Measurements from ENCODE around the gene ETS1.

Gene ETS1

DNA sequence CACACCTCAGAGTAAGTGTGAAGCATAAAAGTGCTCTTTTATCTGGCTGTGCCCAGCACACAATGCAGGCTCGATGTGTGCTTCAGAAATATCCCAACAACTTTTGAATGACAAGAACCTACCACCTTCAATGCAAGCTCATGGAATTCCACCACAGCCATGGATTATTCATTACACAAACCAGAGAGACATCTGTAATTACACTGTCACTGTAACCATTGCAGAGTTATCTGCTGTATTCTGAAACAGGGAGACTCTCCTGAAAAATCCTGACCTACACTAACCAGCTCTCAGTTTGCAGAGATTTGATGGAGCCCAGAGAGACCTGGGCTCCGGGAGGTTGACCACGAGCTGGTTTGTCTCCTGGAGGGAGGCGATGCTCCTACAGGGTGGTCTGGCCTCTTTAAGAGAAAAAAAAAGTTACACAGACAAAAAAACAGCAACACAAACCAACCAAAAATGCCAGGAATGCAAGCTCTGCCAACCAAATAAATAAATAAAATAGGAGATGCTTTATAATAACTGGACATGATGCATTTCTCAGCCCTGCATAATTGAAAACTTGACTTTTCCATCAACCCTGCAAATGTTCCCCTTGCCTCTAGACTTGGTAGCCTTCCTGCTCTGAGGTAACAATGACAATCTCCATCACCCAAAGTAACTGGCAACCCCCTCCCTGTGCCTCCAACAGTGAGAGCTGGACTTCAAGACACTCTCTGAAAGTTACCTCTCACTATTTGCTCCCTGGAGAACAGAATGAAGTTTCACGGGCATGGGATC, 69.7 kb downstream of the ETS1 start:
- DNase-seq, result no peak

GRCh38 chr11:128516886-128517285, 70.5 kb downstream of the ETS1 start:
- DNase-seq, result no peak

DNA sequence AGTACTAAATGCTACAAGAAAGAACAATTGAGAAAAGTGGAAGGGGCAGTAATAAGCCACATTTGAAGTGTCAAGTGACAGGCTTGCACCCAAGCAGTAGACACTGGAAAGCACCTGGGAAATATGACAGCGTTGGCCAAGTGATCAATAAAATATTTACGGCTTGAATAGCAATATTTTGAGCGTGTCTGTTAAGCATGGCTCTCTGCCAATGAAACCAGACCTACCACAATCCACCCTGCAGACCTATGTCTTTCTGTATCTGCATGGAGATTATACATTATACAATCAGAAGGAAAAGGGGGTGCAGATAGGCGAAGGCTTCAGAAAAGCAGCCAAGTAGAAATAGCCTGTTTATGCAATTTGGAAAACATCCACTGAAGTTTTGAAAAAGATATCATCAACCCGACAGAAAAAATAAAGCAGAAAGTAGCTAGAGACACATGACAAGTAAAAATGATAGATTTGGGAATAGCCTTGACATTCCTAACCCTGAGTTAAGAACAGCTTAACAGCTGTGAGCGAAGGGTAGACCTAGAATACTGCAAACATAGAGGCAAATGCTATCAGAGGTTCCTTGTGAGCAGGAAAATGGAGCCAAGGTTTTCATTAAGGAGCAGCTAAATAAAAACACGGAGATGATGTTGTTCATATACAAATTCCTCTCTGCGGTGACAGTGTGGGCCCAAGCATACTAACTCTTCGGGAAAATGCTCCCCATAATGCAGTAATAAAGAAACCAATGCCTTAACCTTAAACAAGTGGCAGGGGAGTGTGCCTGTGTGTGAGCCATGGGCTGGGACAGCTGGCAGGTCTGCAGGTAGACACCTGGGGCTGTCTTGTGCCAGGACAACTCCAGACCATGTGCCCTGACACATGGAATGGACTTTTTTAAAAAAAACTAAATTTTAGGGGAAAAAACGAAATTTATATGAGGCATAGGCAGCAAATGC, 71.3 kb downstream of the ETS1 start:
- DNase-seq, result no peak

GRCh38 chr11:128515086-128515485, 72.3 kb downstream of the ETS1 start:
- no peak for DNase-seq

DNA sequence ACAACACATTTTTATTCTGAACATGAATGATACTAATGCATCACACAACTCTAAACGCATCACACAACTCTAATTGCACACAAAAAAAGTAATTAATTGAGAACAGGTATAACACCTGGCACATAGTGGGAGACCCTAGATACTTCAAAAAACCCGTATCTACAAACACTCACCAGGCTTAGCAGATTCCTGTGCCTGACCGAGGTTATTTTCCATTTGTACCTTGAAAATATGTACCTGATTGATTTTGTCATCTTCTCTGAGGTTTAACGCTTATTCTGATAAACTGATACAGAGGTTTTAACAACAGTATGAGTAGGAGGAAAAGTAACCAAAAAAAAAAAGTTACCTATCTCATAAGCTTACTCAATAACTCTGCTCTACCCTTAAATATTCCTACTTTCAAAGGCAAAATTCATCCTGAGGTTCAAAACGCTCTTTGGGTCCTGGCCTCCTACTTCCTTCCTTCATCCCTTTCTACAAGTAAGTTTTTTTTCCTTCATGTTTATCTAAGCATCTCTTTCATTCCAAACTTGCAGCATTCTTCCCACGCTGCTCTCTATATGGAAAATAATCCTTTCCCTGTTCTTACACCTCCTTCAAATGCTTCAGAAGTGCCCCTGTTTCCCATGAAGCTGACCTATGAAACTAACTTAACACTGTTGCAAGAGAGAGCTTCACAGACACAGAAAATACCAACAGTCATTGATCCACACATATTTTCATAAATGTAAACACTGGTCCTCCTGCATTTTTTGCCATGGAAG, 73.3 kb downstream of the ETS1 start:
- DNase-seq, result no peak

- DNase-seq, result no peak
Measured at GRCh38 chr11:128512474-128512996, 74.8 kb downstream of the ETS1 start.

DNA sequence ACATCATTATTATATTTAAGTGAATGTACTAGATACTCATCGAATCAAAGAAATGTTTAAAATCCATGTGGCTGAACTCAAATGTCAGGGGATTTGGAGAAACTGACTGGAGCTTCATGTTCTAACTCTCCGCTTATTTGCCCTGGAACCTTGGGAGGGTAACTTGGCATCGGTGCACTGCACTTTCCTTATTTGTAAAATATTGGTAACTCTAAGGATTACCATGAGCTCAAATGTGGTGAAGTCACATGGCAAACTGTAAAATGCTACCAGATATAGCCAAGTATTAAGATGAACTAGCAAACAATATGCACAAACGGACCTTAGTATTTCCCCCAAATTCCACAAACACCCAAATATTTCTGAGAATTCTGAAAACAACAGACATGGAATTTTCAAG, 75.6 kb downstream of the ETS1 start:
- no peak for DNase-seq

DNA sequence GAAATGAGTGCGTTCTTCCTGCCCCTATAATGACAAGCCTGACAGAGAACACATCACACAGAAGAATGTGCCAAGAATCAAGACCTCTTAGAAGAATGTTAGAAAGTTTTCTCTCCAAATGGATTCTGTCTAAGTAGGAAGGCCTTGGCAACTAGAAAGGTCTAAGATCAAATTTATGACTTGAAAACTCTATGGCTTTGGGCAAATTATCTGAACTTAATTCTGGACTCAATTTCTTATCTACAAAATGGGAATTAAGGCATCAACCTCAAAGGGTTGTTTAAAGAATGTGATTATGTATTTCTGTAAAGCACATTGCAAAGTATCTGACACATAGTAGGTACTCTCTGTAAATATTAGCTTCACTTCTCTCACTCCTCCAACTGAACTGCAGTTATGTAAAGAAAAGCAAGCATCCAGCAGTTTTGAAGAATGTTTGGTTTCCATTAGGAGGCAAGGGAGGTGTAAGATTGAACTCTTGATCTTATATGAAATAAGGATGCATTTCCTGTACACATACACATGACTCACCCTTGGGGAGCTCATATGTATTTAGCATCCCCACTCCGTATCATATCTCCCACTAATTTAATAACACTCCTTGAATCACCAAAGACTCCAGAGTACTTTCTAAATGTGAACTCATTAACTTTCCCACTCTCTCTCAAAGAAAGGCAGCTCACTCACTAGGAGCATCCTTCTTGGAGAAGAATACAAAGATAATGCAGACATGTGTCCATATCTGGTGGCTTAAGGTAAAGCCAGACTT, 77.6 kb downstream of the ETS1 start:
- no peak for DNase-seq

- no peak for DNase-seq
Measured at GRCh38 chr11:128508770-128509510, 78.4 kb downstream of the ETS1 start.

GRCh38 chr11:128507936-128508335, 79.4 kb downstream of the ETS1 start:
- no peak for DNase-seq

GRCh38 chr11:128506999-128507611, 80.3 kb downstream of the ETS1 start:
- no peak for DNase-seq

GRCh38 chr11:128506356-128506755, 81.0 kb downstream of the ETS1 start:
- no peak for DNase-seq

- no peak for DNase-seq
Measured at GRCh38 chr11:128505449-128506065, 81.8 kb downstream of the ETS1 start.

GRCh38 chr11:128504486-128504885, 82.9 kb downstream of the ETS1 start:
- no peak for DNase-seq

DNA sequence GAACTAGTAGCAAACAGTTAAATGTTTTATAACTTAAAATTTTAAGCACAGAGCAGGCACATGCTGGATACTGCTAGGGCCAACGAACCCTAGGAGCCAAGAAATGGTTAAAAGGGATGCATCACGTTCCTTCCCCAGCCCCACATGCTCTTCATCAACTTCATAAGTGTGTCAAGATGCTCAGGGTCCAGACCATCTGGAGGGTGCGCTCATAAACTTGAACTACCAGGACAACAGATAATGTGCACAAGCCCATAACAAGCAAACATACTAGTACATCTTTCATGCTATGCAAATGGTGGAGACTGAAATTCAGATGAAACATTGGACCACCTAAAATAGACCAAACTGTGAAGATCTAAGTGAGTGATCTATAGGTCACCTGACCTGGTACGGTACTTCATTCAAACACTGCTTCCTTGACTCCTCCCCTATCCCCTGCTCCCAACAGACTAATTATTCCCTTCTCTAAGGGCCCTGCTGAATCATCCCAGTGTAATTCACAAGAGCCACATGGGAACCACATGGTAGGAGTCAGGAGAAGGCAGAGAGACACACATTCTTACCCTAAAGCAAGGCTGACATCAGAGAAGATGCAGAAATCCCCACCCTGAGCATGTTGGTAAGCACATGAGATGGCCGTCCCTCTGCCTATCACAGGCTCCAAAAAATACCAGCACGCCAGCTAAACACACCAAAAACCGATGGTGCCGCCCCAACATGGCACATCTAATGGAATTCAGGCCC, 83.9 kb downstream of the ETS1 start:
- DNase-seq, result no peak

DNA sequence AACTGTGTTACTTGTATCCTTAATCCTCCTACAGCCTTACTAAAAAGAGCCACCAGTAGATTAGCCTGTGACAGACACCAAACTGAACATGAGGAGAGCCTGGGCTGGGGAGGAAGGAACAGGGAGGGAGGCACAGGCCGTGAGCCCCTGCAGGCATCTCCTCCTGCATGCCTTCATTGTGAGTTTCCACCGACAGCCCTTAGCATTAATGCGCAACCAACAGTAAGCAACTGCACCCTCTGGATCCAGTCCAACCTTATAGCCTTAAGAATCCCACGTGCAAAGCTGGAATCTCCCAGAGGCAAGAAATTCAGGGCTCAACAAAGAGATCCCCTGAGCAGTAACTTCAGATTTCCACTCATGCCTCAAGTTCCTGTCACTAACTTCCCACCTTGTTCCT, 84.6 kb downstream of the ETS1 start:
- no peak for DNase-seq

- DNase-seq, result no peak
Measured at GRCh38 chr11:128501632-128502549, 85.5 kb downstream of the ETS1 start.

DNA sequence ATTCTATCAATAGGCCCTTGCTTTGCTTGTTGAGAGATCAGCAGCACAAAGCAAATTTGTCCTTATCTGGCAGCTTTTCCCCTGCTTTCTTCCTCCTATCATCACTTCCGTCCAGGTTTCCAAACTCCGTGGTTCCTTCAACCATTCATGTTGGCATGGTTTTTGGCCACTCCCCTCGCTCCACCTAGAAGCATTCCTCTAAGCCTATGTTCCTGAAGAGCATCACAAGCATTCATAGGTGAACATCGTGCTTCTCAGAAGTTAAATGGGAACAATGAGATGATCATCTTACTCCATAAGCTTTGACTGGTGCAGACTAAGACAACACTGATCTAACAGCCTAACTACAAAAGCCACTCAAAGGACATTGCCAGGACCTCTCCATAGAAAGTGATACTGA, 86.3 kb downstream of the ETS1 start:
- DNase-seq, result no peak

GRCh38 chr11:128500493-128500892, 86.9 kb downstream of the ETS1 start:
- DNase-seq, result no peak
